Renal cortical epithelial cell (primary cell): Measurements from ENCODE around the gene SMARCAL1. TPM values are rescaled to one million over a fixed set of nuclear protein-coding genes. Genes with fewer than 3 reads are reported as not detected.

Experiments
- DNase-seq: peaks from one replicate; pipeline ENCODE4 v3.0.0-alpha.2; 2011; ENCODE audit warnings: low read depth
- total RNA-seq: library from RNA; depleted of rRNA; stranded (reverse); fragments of >200 nt; gene quantifications from 2 replicates; pipeline ENCODE4 v1.2.3, GENCODE V29; 2014

The SMARCAL1 gene
- total RNA-seq, 1 donor from 2014 or later, result 25.5 TPM

DNA sequence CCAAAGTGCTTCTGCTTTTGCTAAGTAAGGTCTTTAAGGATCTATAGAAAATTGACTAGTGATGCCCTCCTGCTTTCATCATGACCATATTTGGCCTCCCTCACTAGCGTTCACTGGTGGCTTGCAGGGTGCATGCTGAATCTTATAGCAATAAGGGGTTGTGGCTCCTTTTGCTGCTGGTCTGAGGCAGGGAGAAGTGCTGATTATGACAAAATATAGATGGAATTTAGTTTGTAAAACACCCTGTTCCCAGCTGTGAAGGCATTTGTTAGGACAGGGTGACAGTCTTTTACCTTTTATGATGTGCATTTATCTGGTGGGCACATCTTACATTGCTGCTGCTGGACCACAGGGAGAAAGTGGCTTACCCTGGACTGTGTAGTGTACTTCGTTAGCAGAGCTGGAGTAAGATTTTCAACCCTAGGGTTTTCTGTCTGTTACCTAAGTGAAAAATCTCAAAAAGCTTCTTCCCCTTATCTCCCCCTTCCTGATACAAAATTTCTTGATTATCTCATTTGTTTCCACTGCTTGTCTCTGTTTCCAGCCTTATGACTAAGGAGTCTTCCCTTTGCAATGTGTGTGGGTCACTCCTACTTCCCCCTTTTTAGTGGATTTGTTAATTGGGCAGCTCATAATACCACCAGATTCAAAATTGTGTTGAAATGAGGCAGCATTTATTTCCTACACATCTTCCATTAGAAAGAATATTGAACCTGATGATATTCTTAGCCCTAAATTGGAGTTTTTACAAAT is 65.2 kb downstream of the SMARCAL1 start:
- DNase-seq, result no peak

DNA sequence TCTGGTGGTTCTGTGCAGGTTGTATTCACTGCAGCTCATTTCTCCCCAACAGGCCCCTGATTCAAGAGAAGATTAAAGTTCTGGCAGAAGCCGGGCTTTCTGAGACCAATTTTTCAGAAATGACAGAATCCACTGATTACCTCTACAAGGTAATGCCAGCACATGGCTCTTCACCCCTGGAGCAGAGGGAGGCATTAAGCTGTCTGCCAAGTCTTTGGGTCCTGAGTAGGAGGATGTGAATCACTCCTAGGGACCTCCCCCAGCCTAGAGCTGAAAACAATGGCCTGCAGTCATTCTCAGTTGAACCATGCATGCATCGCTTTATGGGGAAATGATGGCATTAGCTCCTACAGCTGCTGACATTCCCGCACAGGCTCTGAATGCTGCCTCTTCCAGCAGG is 65.9 kb downstream of the SMARCAL1 start:
- peak; percentile 90 for DNase-seq

DNA sequence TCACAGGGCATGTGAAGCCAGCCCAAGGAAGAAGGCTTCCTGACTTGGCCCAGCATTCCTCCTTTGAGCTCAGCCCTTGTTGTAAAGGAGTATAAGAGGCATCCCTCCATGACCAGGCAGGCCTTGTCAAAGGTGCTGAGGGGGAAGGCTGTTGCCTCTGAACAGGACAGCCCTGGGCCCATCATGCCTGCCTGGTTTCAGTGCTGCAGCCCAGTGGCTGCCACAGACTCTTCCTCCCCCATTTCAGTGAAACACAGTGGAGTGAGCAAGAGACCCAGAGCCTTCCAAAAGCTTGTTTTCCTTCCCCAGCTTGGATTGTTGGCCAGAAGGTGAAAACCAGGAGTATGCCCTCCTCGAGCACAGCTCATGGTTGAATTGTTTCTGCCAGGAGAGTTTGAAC is 66.5 kb downstream of the SMARCAL1 start:
- no peak for DNase-seq

DNA sequence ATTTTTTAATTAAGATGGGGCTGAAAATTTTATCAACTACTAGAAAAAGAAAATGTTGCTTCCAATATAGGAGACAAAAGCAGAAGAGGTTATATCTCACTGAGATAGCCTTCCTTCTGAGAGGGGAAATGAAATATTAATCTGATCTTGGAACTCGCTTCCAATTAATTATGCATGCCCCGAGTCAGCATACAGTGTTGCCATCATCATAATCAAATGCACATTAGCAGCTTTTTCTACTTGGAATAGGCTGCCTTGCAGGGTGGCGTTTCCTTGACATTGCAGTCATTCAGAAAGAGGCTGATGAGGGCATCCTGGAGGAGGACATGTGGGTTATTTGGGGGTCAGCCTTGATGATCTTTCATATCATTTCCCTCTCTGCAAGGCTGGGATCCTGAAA is 67.9 kb downstream of the SMARCAL1 start:
- no peak for DNase-seq

DNA sequence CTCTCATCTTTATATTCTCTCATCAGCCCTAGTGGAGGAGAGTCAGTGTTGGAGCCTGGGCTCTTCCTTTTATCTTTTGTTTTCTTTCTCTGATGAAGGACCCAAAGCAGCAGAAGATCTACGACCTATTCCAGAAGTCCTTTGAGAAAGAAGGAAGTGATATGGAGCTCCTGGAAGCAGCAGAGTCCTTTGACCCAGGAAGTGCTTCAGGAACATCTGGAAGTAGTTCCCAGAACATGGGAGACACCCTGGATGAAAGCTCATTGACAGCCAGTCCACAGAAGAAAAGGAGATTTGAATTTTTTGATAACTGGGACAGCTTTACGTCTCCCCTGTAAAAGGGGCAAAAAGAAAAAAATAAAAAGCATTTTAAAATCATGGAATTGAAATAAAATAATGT is 70.4 kb downstream of the SMARCAL1 start:
- DNase-seq, result no peak

DNA sequence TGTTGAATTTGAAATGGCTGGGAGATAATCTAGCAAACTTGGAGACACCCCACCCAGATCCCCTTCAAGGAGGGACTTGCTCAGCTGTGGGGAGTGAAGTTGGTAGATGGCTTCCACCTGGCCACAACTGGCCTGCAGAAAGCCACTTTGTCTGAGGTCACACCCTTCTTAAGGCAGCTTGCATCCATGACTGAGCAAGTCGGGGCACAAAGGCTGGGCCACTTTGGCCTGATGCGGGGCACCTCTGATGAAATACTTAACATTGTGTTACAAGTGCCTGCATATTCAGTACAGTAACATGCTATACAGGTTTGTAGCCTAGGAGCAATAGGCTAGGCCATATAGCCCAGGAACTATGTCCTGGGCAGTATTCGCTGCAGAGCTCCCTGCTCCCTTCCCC is 73.0 kb downstream of the SMARCAL1 start:
- DNase-seq, result no peak

DNA sequence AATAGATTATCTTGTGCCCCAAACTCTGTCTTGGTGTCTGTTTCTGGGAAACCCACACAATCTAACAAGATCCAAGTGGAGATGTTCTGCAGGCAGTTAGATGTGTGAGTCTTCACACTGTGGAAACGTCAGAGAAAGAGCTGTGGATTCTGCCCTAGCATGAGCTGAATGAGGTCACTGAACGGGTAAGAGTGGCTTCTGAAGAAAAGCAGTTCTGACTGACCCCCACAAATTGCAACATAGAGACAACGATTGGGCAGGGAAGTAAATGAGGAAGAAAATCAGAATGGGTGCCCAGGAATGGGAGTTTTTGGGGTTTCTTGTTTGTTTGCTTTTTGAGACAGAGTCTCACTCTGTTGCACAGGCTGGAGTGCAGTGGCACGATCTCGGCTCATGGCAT is 73.5 kb downstream of the SMARCAL1 start:
- no peak for DNase-seq

DNA sequence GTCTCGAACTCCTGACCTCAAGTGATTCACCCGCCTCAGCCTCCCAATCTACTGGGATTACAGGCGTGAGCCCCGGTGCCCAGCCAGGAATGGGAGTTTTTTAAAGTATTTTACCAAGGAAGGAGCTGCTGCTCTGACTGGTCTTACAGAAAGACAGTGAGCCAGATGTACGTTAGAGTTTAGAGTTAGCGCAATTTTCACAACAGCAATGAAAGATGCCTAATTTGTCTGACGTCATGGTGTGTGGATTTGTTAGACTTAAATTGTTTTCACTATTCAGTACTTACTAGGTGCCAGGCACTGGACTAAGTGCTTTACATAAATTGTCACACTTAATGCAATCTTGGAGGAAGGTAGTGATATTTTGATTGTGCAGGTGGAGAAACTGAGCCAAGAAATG is 74.0 kb downstream of the SMARCAL1 start:
- no peak for DNase-seq

DNA sequence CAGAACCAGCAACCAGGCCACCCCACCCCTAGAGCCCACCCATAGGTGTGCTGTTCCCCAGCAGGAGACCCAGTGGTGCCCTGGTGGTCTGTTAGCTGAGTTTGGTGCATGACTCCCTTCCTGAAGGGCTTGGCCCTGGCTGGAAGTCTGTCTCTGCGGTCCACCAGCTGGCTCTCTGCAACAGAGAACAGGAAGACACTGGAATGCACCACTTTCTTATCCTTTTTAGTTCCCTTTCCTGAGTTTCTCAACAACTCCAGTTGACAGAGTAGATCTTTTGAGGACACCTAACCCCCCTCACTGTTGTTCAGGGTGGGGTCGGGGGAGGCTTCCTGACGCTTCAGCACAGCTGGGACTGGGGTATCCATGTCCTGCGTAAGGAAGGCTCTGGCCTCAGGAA is 74.4 kb downstream of the SMARCAL1 start:
- DNase-seq, result no peak

DNA sequence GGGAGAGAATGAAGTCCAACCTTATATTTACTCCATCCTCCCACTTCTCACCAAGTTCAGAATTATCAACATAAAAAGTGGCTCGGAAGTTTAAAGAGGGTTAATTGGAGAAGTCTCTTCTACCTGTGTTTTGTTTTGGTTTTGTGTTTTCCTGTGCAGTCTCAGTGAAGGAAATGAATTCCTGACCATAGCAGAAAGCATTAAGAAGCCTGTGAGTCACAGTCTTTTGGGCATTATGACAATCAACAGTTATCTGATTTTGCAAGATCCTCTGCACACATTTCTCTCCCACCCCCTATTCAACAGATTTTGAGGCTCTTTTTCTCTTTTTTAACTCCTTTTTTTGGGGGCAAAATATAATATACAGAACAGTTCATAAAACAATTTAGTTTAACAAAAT is 77.8 kb downstream of the SMARCAL1 start:
- peak; percentile 81 for DNase-seq

DNA sequence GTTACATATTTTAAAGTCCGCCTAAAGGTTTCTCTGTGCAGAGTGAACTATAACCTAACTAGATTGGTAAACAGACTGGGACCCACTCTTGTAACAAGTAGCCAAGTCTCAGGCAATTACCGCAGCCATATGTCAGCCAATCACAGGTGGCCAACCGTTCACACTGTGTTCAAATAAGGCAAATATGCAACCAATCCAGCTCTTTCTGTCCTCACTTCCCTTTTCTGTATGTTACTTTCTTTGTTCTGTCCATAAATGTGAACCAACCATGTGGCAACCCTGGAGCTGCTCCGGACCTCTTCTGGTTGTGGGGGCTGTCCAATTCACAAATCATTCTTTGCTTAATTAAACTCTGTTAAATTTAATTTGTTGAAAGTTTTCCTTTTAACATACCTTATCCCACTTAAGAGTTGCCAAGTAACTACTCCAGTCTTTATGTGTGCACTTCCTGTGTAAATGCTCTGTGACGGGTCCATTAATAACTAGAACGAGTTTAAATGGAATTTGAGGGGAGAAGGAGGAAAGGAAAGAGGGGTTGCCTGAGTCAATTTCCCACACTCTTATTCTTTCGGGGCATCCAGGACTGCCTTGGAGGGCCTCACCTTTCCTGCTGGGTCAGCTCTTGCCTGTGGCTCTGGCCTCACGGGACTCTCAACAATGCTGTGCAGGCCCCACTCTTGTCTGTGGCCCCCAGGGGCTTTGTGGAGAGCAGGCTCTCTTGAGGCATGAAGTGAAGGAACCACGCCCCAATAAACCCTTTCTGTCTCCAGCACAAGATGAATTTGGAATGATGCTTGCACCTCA is 79.7 kb downstream of the SMARCAL1 start:
- no peak for DNase-seq

DNA sequence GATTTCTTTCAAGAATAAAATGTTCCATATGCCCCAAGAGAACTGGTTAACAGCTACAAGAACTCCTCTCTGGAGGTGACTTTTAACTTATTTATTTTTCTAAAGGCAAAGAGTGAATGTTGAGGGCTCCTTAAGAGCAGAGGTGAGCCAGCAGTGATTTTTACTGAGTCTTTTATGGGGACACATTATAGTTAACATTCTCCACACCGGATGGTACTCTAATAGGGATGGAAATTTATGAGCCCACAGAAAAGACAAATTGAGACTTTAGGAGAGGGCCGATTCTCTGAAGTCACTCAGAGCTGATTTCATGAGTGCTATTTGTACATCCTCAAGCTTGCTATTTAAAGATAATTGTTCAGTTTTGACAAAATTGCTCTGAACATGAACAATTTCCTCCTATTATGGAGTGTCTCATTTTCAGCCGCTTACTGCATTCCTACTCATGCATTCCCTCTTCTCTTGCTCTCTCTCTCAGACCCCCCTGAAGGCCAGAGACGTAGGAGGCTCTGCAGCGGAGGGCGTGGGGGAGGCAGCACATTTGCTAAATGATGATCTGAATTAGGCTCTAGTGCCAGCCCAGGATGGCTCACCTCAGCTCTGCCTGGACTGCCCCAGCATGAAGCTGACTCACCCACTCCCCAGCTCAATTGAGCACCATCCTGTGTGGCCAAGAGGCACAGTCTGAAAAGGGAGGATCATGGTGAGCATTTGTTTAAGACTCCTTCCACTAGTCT is 80.5 kb downstream of the SMARCAL1 start:
- peak; percentile 75 for DNase-seq

DNA sequence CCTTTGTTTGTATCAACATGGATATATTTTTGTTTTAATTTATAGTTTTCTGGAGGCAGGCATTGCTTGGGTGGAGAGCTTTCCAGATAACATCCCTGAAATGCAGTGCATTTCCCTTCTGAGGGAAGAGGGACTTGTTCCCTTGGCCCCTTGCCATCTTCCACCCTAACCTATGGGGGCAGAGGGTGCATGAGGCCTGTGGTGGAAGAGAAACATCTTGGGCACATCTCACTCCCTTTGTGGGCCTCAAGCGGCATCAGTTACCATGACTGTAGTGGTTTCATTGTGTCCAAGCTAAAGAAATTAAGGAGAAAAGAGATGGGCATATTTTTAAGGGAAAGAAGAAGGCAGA is 81.0 kb downstream of the SMARCAL1 start:
- no peak for DNase-seq

DNA sequence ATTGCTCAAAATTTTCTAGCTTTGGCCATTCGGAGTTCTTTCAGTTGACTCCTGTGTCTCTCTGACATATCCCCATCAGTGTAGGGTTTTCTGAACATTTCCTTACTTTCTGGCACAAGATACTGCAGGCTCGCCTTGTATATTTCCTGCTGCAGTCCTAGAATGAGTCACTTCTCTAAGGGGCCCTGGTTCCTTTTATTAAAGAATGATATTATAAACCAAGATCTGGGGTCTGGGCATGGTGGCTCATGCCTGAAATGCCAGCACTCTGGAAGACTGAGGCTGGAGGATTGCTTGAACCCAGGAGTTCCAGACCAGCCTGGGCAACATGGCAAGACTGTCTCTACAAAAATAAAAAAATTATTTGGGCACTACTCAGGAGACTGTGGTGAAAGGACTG is 83.4 kb downstream of the SMARCAL1 start:
- DNase-seq, result peak; percentile 26

DNA sequence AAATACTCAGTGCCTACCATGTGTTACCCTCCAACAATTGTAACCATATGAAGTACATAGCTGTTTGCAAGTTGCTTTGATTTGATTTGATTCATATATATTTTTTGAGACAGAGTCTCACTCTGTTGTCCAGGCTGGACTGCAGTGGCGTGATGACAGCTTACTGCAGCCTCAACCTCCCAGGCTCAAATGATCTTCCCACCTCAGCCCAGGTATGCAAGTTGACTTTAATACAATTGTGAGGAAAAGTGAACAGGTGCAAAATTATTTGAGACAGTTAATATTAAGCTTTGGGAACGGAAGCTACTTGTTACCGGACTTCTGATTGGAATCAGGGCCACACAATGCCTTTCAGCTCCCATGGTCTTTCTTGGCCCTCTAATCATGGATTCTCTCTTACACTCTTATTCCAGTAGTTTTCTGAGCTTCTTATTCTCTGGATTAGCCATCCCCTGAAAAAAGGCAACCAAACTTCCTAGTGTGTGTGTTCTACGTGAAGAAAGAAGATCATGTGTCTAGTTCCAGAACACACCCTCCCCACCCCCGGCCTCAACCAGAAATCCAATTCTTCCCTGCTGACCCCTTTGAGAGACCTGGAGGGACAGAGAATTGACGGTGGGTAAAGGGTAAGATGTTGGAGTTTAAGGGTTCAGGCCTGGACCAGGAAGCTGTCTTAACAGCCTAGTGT is 85.2 kb downstream of the SMARCAL1 start:
- DNase-seq, result no peak

DNA sequence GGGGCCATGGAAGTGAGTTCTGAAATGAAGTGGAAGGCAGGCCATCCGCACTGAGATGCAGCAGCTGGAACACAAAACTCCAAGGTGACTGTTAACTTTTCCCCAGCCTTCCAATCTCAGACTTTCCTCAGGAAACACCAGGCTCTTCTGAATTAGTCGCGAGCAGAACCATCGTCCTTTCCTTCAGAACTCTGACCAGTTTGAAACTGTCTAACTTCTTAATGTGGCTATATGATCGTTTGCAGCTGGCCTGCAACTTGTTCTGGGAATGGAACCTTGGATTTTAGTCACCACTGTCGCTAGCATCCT is 85.7 kb downstream of the SMARCAL1 start:
- no peak for DNase-seq

DNA sequence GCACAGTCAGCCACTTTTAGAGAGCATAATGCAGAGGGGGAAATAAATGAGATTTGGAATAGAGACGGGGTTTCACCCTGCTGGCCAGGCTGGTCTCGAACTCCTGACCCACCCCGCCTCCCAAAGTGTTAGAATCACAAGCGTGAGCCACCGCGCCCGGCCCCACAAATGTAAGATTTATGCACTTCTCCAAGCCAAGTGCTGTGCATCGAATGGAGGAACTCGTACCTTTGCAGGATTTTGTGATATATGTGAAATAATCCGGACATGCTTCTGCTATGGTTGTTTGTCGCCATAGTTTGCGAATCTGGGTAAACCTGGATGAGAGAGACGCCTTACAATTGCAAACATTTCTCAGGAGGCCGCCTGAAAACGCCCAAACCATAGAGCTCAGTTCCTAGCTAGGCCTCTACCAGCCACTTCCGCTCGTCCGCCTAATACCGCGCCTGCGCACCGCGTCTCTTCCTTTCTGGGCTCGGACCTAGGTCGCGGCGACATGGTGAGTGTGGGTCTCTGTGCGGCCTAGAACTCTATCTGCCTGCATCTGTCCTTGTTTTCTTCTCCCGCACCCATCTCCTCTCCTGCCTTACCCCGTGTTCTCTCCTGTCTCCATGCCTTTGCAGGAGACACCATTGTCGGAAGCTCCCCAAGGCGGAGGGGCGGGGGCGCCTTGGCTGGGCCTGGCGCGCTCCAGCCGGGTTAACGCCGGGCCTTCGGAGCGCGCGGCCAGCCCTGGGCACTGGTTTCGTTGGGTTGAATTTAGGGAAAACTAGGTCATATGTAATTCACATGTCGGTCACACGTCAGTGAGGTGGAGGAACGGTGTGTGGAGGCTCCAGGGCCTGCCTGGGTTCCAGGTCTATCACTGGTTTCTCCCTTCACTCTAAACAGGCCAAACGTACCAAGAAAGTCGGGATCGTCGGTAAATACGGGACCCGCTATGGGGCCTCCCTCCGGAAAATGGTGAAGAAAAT is 86.4 kb downstream of the SMARCAL1 start, which contains the start of gene RPL37A:
Gene RPL37A (plus strand): TSS at position 466 of the 974 bp plus-strand sequence. CDS start 31 bp downstream, at position 497.
- peak; percentile 93 for DNase-seq

DNA sequence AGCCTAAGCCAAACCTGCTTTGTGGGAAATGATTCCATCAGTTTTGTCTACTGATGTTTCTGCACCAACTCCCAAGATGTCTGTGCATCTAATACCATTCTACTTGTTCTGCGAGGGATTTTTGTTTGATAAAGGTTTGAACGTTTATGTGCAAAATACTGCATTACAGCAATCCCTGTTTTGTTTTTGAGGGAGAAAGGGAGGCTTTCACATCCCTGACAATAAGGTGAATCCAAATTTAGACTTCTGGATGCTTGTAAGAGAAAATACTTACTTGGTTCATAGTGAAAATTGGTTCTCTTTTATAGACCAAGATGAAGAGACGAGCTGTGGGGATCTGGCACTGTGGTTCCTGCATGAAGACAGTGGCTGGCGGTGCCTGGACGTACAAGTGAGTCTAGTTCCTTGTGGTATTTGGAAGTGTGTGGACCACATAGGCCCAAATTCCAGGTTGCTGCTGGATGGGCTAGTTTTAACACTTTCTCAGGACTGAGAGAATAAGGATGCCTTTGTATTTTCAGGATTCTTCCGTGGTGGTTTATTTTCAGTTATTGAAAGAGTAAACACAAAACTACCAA is 87.4 kb downstream of the SMARCAL1 start:
- no peak for DNase-seq

DNA sequence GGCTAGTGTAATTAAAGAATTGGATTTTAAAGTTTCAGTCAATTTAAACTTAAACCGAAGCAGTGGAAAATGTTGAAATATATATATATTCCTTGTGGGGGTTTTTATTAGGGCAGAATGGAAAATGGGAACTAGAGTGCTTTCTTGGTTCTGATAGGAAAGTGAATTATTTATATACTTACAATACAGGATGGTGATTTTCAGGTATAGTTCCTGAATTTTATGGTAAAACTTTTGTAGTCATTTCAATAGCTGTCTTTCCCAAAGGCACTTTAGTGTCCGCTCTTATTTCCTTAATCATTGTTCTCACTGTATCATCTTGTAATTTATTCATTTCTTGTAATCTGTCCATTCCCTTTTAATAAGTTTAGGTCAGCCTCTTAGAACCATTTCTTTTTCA is 88.3 kb downstream of the SMARCAL1 start:
- no peak for DNase-seq

DNA sequence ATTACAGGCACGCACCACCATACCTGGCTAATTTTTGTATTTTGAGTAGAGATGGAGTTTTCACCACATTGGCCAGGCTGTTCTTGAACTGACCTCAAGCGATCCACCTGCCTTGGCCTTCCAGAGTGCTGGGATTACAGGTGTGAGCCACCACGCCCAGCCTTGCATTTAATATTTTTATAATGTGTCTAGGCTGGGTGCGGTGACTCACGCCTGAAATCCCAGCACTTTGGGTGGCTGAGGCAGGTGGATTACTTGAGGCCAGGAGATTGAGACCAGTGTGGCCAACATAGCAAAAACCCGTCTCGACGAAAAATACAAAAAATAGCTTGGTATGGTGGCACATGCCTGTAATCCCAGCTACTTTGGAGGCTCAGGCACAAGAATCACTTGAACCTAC is 89.6 kb downstream of the SMARCAL1 start:
- no peak for DNase-seq
